Measurements from ENCODE around the gene EPN2. TPM values are rescaled to one million over a fixed set of nuclear protein-coding genes. Genes with fewer than 3 reads are reported as not detected.

The EPN2 gene
- total and polyA plus RNA-seq, 10 of the 15 experiments (the other 5 are each of a cell fraction or from before 2014, with no cell fraction given): 0.26 to 8.4 (median 4.7) TPM

GRCh38 chr17:19269641-19270040, 32.5 kb downstream of the EPN2 start (continued):
- no peak for TF ChIP-seq PBX3 (IDR thresholded peaks at IDR 0.05; ENCODE audit: insufficient replicate concordance, low read depth, low read length)
- no peak for TF ChIP-seq STAT3 (IDR thresholded peaks at IDR 0.05; ENCODE audit: low read depth, low read length)
- no peak for TF ChIP-seq YBX1 (IDR thresholded peaks at IDR 0.05)

- no peak overlapping the region for H3K27ac ChIP-seq (ENCODE audit: control insufficient read depth, insufficient read depth)
- ATAC-seq: no peak
- POLR2A ChIA-PET: interaction anchor here (0.8 kb wide), 1 partner anchor 36 kb away, joined by 3 read pairs; no protein-coding TSS in a partner anchor
- no peak overlapping the region for H3K4me2 ChIP-seq (ENCODE audit: control insufficient read depth, insufficient read depth)
- BruUV-seq (replicated peaks): no TSS peak
- FAIRE-seq: no peak
- DNase-seq (ENCODE audit: low read depth, low spot score): no peak
- no peaks in the 10 kb centered on the region for H4K20me1 ChIP-seq (ENCODE audit: control insufficient read depth, insufficient read depth)
- H3K9ac ChIP-seq (ENCODE audit: control insufficient read depth, insufficient read depth, low read length): no peak overlapping the region
- no peaks in the 10 kb centered on the region for H3K27me3 ChIP-seq (replicated peaks in 1 of 2; ENCODE audit: control insufficient read depth in 2 of 2, insufficient read depth in 2 of 2, low read length in 1 of 2)
- TF ChIP-seq, protein P1, sequence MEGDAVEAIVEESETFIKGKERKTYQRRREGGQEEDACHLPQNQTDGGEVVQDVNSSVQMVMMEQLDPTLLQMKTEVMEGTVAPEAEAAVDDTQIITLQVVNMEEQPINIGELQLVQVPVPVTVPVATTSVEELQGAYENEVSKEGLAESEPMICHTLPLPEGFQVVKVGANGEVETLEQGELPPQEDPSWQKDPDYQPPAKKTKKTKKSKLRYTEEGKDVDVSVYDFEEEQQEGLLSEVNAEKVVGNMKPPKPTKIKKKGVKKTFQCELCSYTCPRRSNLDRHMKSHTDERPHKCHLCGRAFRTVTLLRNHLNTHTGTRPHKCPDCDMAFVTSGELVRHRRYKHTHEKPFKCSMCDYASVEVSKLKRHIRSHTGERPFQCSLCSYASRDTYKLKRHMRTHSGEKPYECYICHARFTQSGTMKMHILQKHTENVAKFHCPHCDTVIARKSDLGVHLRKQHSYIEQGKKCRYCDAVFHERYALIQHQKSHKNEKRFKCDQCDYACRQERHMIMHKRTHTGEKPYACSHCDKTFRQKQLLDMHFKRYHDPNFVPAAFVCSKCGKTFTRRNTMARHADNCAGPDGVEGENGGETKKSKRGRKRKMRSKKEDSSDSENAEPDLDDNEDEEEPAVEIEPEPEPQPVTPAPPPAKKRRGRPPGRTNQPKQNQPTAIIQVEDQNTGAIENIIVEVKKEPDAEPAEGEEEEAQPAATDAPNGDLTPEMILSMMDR (IDR thresholded peaks at IDR 0.05 in 2 of 3, conservative IDR thresholded peaks at IDR 0.05 in 1 of 3; ENCODE audit: control insufficient read depth in 2 of 3, extremely low read depth in 1 of 3, insufficient read depth in 1 of 3, low read depth in 3 of 3, low read length in 3 of 3): peak in 1 of 3 experiments; percentile 11; a peak in 1 of 6 replicates
- TF ChIP-seq CHD2 (IDR thresholded peaks at IDR 0.05; ENCODE audit: borderline replicate concordance, low read depth, low read length): no peak
- H3K79me2 ChIP-seq (ENCODE audit: control insufficient read depth, insufficient read depth, low read length): no peaks in the 10 kb centered on the region
- 71% methylated on average over 3 of the region's 3 CpGs for WGBS (ENCODE audit: insufficient coverage, insufficient replicate concordance, low lambda C conversion rate, missing lambda C conversion rate)
- RAD21 ChIA-PET (ENCODE audit: unreplicated experiment): interaction anchor here (0.6 kb wide), 1 partner anchor 25 kb away, joined by 4 read pairs; no protein-coding TSS in a partner anchor
- no peak overlapping the region for H2AFZ ChIP-seq (ENCODE audit: control insufficient read depth, low read depth, low read length)
- intact Hi-C loops (cut with micrococcal nuclease; ENCODE audit: unreplicated experiment): no loop called here
- CTCF ChIA-PET: interaction anchor here (0.8 to 1.1 kb wide), 2 partner anchors 15 to 31 kb away, joined by 3 read pairs; no protein-coding TSS in a partner anchor
- H3K36me3 ChIP-seq (ENCODE audit: control insufficient read depth in 2 of 2, insufficient read depth in 2 of 2, low read length in 1 of 2): no peaks in the 10 kb centered on the region
- no peak overlapping the region for H3K4me3 ChIP-seq
- H3K9me3 ChIP-seq (replicated peaks; ENCODE audit: control insufficient read depth, insufficient read depth, low read length): no peaks in the 10 kb centered on the region
- peaks cover 18% of the 10 kb centered on the region for H3K4me1 ChIP-seq (ENCODE audit: control insufficient read depth, insufficient read depth, low read length)
- in situ Hi-C loops (cut with MboI): no loop called here
- SMC1A ChIA-PET (ENCODE audit: uncharacterized antibody, unreplicated experiment): interaction anchor here (1.0 to 2.2 kb wide), 2 partner anchors 15 to 35 kb away, joined by 3 to 11 read pairs; no protein-coding TSS in a partner anchor
Observed at GRCh38 chr17:19270347-19270703, 33.2 kb downstream of the EPN2 start.

Measured in GM12878 (cell line).